Testis (tissue), 3 donors: ENCODE results near the gene CIB1. TPM values are rescaled to one million over a fixed set of nuclear protein-coding genes. Genes with fewer than 3 reads are reported as not detected.

Experiments used
- DNase-seq: peaks from one replicate; pipeline ENCODE4 v3.0.0-alpha.2; 2019
- H3K27ac ChIP-seq, 2 donors: fragments of 200-600 bp; sonication (generic); one replicate each; pipeline ENCODE4 v1.5.1; 2019
- H3K27me3 ChIP-seq: fragments of 200-600 bp; sonication (generic); one replicate; pipeline ENCODE4 v1.5.1; 2019
- H3K36me3 ChIP-seq: fragments of 200-600 bp; sonication (generic); one replicate; pipeline ENCODE4 v1.5.1; 2017; ENCODE audit warnings: low read depth; ENCODE audit errors: missing control alignments
- H3K4me1 ChIP-seq: fragments of 200-600 bp; sonication (generic); one replicate; pipeline ENCODE4 v1.5.1; 2019
- H3K4me3 ChIP-seq, 2 donors: fragments of 200-600 bp; sonication (generic); one replicate each; pipeline ENCODE4 v1.5.1; 2017 to 2019
- H3K9me3 ChIP-seq: fragments of 200-600 bp; sonication (generic); one replicate; pipeline ENCODE4 v1.5.1; 2017
- CTCF ChIP-seq, 3 experiments: fragments of 450-650 bp in 2 of 3; fragments of 200-600 bp in 1 of 3; sonication (generic) in 1 of 3; IDR thresholded peaks; one replicate each; pipeline ENCODE4 v1.5.1; 2016 to 2019; ENCODE audit warnings: antibody characterized with exemption in 3 of 3, mild to moderate bottlenecking in 2 of 3, moderate library complexity in 1 of 3
- POLR2A ChIP-seq: fragments of 450-650 bp; IDR thresholded peaks from one replicate; pipeline ENCODE4 v1.6.1; 2017; ENCODE audit warnings: antibody characterized with exemption, mild to moderate bottlenecking, moderate library complexity
- WGBS, 2 donors: methylation state at CpG; one replicate each; pipeline ENCODE4 v1.1.5; 2018; 5-methylcytosine and 5-hydroxymethylcytosine counted together
- intact Hi-C: fragments of 100-400 bp; cut with DNase I; formaldehyde crosslinking; loops from one replicate; pipeline ENCODE4 v1.15.1; 2023; ENCODE audit warnings: low total_unique reads
- polyA plus RNA-seq: library from polyadenylated mRNA; stranded (reverse); fragments of 350-450 nt; fragmentation: Illumina TruSeq; extraction: RNeasy Lipid Tissue Mini Kit (QIAGEN cat#74804); gene quantifications from one replicate; pipeline ENCODE4 v1.2.3, GENCODE V29; 2014; ENCODE audit warnings: low read depth, low replicate concordance; ENCODE audit not compliant: insufficient read depth
- total RNA-seq, 2 donors: library from RNA; depleted of rRNA; stranded (reverse); fragments of >200 nt; gene quantifications; one replicate each; pipeline ENCODE4 v1.2.3, GENCODE V29; 2016

CIB1 gene
- total and polyA plus RNA-seq, 3 donors from 2014 or later: 50.8 to 138 (median 78.0) TPM

- Histone ChIP-seq H3K36me3 (no peaks in the 10 kb centered on the region), H3K4me1 (peaks cover 22% of the 10 kb centered on the region), H3K4me3 (peak overlapping the region; percentile 72 to 91), H3K27me3 (no peaks in the 10 kb centered on the region), H3K9me3 (no peaks in the 10 kb centered on the region), H3K27ac (peak overlapping the region; percentile 61 to 91)
- no peak for DNase-seq
- intact Hi-C loops: no loop called here
- TF ChIP-seq CTCF (IDR thresholded peaks at IDR 0.05) (peak; percentile 21 to 49 (median 29)), POLR2A (no peak)
- WGBS, 2 donors: 4 to 10% methylated on average over 7 to 9 of the region's 9 CpGs
Measured at GRCh38 chr15:90232941-90233386, 777 bp downstream of the CIB1 start.

- no peaks in the 10 kb centered on the region for H3K9me3 ChIP-seq
- no peak for DNase-seq
- H3K4me3 ChIP-seq: no peak overlapping the region
- 82 to 95% methylated on average over 11 to 13 of the region's 13 CpGs for WGBS, 2 donors
- H3K36me3 ChIP-seq: no peaks in the 10 kb centered on the region
- TF ChIP-seq POLR2A: no peak
- no peak for TF ChIP-seq CTCF (IDR thresholded peaks at IDR 0.05)
- H3K4me1 ChIP-seq: peaks cover 22% of the 10 kb centered on the region
- no peaks in the 10 kb centered on the region for H3K27me3 ChIP-seq
- intact Hi-C loops: no loop called here
- H3K27ac ChIP-seq: no peak overlapping the region
Measured at GRCh38 chr15:90232196-90232595, 1.5 kb downstream of the CIB1 start.

- peak; percentile 19 for DNase-seq
Measured at GRCh38 chr15:90231028-90232017, 2.4 kb downstream of the CIB1 start.

GRCh38 chr15:90230610-90231009, 3.1 kb downstream of the CIB1 start:
- Histone ChIP-seq H3K36me3 (no peaks in the 10 kb centered on the region), H3K4me1 (peaks cover 22% of the 10 kb centered on the region), H3K27ac (peak overlapping the region; percentile 51 to 79), H3K9me3 (no peaks in the 10 kb centered on the region), H3K27me3 (no peaks in the 10 kb centered on the region), H3K4me3 (no peak overlapping the region)
- no peak for DNase-seq
- intact Hi-C loops: no loop called here
- 78 to 80% methylated on average over 6 to 8 of the region's 8 CpGs for WGBS, 2 donors
- TF ChIP-seq POLR2A (no peak), CTCF (IDR thresholded peaks at IDR 0.05) (no peak)

More at GRCh38 chr15:90231028-90232017, 2.4 kb downstream of the CIB1 start:
- peaks cover 22% of the 10 kb centered on the region for H3K4me1 ChIP-seq
- peak overlapping the region in 1 of 2 donors; percentile 79 for H3K27ac ChIP-seq
- no peaks in the 10 kb centered on the region for H3K27me3 ChIP-seq
- TF ChIP-seq POLR2A (no peak), CTCF (IDR thresholded peaks at IDR 0.05) (no peak)
- H3K4me3 ChIP-seq: no peak overlapping the region
- intact Hi-C loops: no loop called here
- 84 to 85% methylated on average over 27 of the region's 27 CpGs for WGBS, 2 donors
- no peaks in the 10 kb centered on the region for H3K9me3 ChIP-seq
- no peaks in the 10 kb centered on the region for H3K36me3 ChIP-seq
